ENCODE measurements around the gene ESRP2.
A peak's percentile ranks its signal among the peaks of the same experiment; 100 is the strongest.

The ESRP2 gene

GRCh38 chr16:68235887-68236136 is at the start of gene ESRP2:
ESRP2 (minus strand) TSS chr16:68236127; CDS start chr16:68236045, 82 bp downstream.
- no peak for DNase-seq

- no peak for DNase-seq
These were observed 49.8 kb upstream of the ESRP2 start for GRCh38 chr16:68285683-68286082.

GRCh38 chr16:68284847-68285246 is 48.9 kb upstream of the ESRP2 start:
- peak; percentile 40 for DNase-seq

GRCh38 chr16:68283801-68284598 is 48.1 kb upstream of the ESRP2 start:
- DNase-seq = peak; percentile 36

- DNase-seq = no peak
These were observed 47.4 kb upstream of the ESRP2 start for GRCh38 chr16:68283346-68283745.

GRCh38 chr16:68282064-68282452 is 46.1 kb upstream of the ESRP2 start:
- DNase-seq = no peak

GRCh38 chr16:68281368-68282063 is 45.6 kb upstream of the ESRP2 start:
- peak; percentile 62 for DNase-seq

- DNase-seq = no peak
These were observed 44.0 kb upstream of the ESRP2 start for GRCh38 chr16:68279726-68280558.

GRCh38 chr16:68276223-68276622 is 40.3 kb upstream of the ESRP2 start:
- no peak for DNase-seq

- peak; percentile 72 for DNase-seq
These were observed 39.8 kb upstream of the ESRP2 start for GRCh38 chr16:68275611-68276191.

- no peak for DNase-seq
These were observed 38.5 kb upstream of the ESRP2 start for GRCh38 chr16:68274441-68274840.

GRCh38 chr16:68273896-68274295 is 38.0 kb upstream of the ESRP2 start:
- DNase-seq = peak; percentile 42

- DNase-seq = no peak
These were observed 37.5 kb upstream of the ESRP2 start for GRCh38 chr16:68273459-68273858.

GRCh38 chr16:68272507-68273209 is 36.7 kb upstream of the ESRP2 start:
- DNase-seq = peak; percentile 85

GRCh38 chr16:68270353-68270752 is 34.4 kb upstream of the ESRP2 start:
- no peak for DNase-seq

- no peak for DNase-seq
These were observed 33.9 kb upstream of the ESRP2 start for GRCh38 chr16:68269793-68270192.

GRCh38 chr16:68267612-68268405 is 31.9 kb upstream of the ESRP2 start:
- no peak for DNase-seq

GRCh38 chr16:68265078-68265920 is 29.4 kb upstream of the ESRP2 start:
- DNase-seq = peak; percentile 71

GRCh38 chr16:68264128-68265077 is 28.5 kb upstream of the ESRP2 start, which contains the start of gene SLC7A6:
SLC7A6 (plus strand) TSS chr16:68264526; CDS start chr16:68274727, 10,201 bp downstream.
- peak; percentile 88 for DNase-seq

Data from CD4-positive, alpha-beta T cell treated with Interleukin-17A for 4 hours (primary cell).